DND-41 (cell line): ENCODE measurements around the gene ZNF143.

Experiments
- ATAC-seq: fragments of 200-7000 bp; cut with Tn5 transposase; 3 replicates; pipeline ENCODE4 v1.9.1; 2021; ENCODE audit warnings: low read depth; ENCODE audit not compliant: insufficient read depth
- DNase-seq: peaks from one replicate; pipeline ENCODE4 v3.0.0-alpha.2; 2020
- H2AFZ ChIP-seq: 2 replicates; pipeline ENCODE4 v1.6.0; 2012; ENCODE audit warnings: low read depth, low read length
- H3K27ac ChIP-seq: 2 replicates; pipeline ENCODE4 v1.5.1; 2012; ENCODE audit warnings: low read length, inconsistent platforms
- H3K27me3 ChIP-seq: fragments of 200-600 bp; sonication (generic); 2 replicates; pipeline ENCODE4 v1.6.0; 2012; ENCODE audit warnings: low read length, mild to moderate bottlenecking, inconsistent platforms; ENCODE audit not compliant: insufficient read depth, poor library complexity
- H3K36me3 ChIP-seq: 2 replicates; pipeline ENCODE4 v1.5.1; 2012; ENCODE audit warnings: low read length, inconsistent platforms; ENCODE audit not compliant: insufficient read depth
- H3K4me1 ChIP-seq: 2 replicates; pipeline ENCODE4 v1.5.1; 2012; ENCODE audit warnings: mild to moderate bottlenecking, low read length; ENCODE audit not compliant: insufficient read depth
- H3K4me2 ChIP-seq: 2 replicates; pipeline ENCODE4 v1.6.0; 2012; ENCODE audit warnings: mild to moderate bottlenecking, moderate library complexity, low read length, inconsistent platforms; ENCODE audit not compliant: insufficient read depth
- H3K4me3 ChIP-seq, 2 experiments: fragments of 200-600 bp in 1 of 2; shearing (Covaris generic) in 1 of 2; 2 replicates each; pipeline ENCODE4 v1.5.1; 2012 to 2016; ENCODE audit warnings: inconsistent platforms in 2 of 2, low read length in 2 of 2, mild to moderate bottlenecking in 2 of 2, low read depth in 1 of 2, moderate library complexity in 1 of 2
- H3K79me2 ChIP-seq: 2 replicates; pipeline ENCODE4 v1.6.0; 2012; ENCODE audit warnings: low read length, inconsistent platforms; ENCODE audit not compliant: insufficient read depth
- H3K9ac ChIP-seq: 2 replicates; pipeline ENCODE4 v1.6.0; 2012; ENCODE audit warnings: low read depth, mild to moderate bottlenecking, inconsistent platforms, low read length, moderate library complexity
- H3K9me3 ChIP-seq: 2 replicates; pipeline ENCODE4 v1.5.1; 2012; ENCODE audit warnings: low read length, moderate library complexity, mild to moderate bottlenecking, inconsistent platforms; ENCODE audit not compliant: insufficient read depth, severe bottlenecking
- H4K20me1 ChIP-seq: 2 replicates; pipeline ENCODE4 v1.6.0; 2012; ENCODE audit warnings: low read length; ENCODE audit not compliant: insufficient read depth
- EZH2 ChIP-seq: IDR thresholded peaks from 3 replicates; pipeline ENCODE4 v1.6.1; 2012; ENCODE audit warnings: borderline replicate concordance, low read depth, mild to moderate bottlenecking, moderate library complexity, low read length, inconsistent platforms; ENCODE audit not compliant: severe bottlenecking
- TF ChIP-seq, protein P1 (sequence below): IDR thresholded peaks from 2 replicates; pipeline ENCODE4 v1.5.1; 2012; ENCODE audit warnings: borderline replicate concordance, low read length, moderate library complexity, mild to moderate bottlenecking; ENCODE audit not compliant: poor library complexity, severe bottlenecking; ENCODE audit errors: extremely low read depth

Gene ZNF143

DNA sequence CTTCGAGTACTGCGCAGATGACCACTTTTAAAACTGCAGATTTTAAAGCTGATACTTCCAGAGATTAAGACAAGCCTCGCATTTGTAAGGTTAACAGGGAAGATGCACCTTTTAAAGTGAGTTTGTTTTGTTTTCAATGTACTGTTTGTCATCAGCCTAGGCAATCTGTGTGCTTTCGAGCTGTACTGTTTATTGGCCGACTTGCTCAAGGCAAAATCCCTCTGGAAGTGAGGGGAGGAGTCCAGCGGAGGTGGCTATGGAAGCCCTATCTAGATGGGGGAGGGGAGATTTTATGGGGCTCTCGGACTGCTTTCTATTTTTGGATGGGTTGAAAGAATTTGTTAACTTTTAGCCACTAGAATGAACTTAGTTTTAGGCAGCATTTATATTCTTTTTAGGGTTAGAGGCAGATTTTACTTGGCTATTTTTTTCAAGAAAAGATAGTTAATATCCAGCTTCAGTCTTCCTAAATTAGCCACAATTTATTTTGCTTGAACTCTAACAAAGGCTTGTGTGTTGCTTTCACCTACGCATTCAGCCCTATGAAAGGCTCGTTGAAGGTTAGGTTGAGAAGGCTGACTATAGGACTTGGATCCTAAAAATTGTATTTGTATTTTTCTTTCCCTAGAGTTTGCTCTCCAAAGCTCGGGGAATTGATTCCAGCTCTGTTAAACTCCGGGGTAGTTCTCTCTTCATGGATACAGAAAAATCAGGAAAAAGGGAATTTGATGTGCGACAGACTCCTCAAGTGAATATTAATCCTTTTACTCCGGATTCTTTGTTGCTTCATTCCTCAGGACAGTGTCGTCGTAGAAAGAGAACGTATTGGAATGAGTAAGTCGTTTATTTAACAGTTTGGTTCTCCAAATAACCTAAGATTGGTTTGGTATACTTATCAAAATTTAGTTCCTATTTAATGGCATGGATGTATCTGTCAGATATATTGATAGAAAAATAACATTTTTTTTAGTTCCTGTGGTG, 114.7 kb downstream of the ZNF143 start:
- Histone ChIP-seq H3K79me2 (peaks cover 70% of the 10 kb centered on the region), H2AFZ (no peak overlapping the region)

DNA sequence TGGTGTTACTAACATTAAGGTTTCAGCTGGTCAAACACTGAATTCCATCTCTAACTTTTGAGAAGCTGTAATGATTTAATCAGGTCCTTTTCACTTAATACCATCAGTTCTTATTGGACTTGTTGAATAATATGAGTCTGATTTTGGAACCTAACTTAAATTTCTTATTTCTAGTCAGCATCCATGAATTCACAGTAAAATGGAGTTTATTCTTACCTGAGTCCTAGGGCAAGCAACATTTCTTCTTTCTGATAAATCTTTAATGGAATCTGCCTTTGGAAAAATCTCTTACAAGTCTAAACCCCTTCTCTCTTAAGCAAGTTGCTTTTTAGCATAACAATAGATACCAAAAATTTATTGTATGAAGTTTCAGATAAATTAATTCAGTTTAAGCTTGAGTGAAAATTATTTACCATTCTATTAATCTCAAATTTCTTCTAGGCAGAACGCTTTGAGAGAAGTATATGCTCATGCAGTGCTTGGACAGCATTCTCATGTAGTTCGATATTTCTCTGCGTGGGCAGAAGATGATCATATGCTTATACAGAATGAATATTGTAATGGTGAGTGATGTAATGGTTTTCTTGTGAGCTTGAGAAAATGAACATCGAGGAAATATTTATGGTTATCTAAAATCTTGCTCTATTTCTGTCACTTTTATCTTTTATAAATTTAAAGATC, 116.0 kb downstream of the ZNF143 start:
- Histone ChIP-seq H3K27ac (peak overlapping the region; percentile 15; the same call in 1 of the 2 replicates), H4K20me1 (peaks cover 59% of the 10 kb centered on the region), H3K36me3 (peaks cover 74% of the 10 kb centered on the region), H3K9me3 (no peaks in the 10 kb centered on the region), H3K27me3 (no peaks in the 10 kb centered on the region), H3K4me2 (peak overlapping the region; percentile 77), H2AFZ (no peak overlapping the region), H3K9ac (peak overlapping the region; percentile 92), H3K79me2 (peaks cover 83% of the 10 kb centered on the region), H3K4me1 (peaks cover 56% of the 10 kb centered on the region), H3K4me3 (peak overlapping the region; percentile 41 to 88; a peak in 3 of 4 replicates)
- TF ChIP-seq, protein P1, sequence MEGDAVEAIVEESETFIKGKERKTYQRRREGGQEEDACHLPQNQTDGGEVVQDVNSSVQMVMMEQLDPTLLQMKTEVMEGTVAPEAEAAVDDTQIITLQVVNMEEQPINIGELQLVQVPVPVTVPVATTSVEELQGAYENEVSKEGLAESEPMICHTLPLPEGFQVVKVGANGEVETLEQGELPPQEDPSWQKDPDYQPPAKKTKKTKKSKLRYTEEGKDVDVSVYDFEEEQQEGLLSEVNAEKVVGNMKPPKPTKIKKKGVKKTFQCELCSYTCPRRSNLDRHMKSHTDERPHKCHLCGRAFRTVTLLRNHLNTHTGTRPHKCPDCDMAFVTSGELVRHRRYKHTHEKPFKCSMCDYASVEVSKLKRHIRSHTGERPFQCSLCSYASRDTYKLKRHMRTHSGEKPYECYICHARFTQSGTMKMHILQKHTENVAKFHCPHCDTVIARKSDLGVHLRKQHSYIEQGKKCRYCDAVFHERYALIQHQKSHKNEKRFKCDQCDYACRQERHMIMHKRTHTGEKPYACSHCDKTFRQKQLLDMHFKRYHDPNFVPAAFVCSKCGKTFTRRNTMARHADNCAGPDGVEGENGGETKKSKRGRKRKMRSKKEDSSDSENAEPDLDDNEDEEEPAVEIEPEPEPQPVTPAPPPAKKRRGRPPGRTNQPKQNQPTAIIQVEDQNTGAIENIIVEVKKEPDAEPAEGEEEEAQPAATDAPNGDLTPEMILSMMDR, result no peak
- no peak for TF ChIP-seq EZH2
- DNase-seq, result no peak
- no peak for ATAC-seq

More for the DNA sequence above, 114.7 kb downstream of the ZNF143 start:
- Histone ChIP-seq H3K27ac (peak overlapping the region; percentile 91), H3K9me3 (no peaks in the 10 kb centered on the region), H3K36me3 (peaks cover 61% of the 10 kb centered on the region), H3K4me3 (peak overlapping the region; percentile 41 to 88), H4K20me1 (peaks cover 52% of the 10 kb centered on the region), H3K4me2 (peak overlapping the region; percentile 77), H3K4me1 (peaks cover 50% of the 10 kb centered on the region), H3K9ac (peak overlapping the region; percentile 92), H3K27me3 (no peaks in the 10 kb centered on the region)
- ATAC-seq (no peak), DNase-seq (peak; percentile 33)
- TF ChIP-seq, protein P1, result no peak
- TF ChIP-seq EZH2, result no peak

DNA sequence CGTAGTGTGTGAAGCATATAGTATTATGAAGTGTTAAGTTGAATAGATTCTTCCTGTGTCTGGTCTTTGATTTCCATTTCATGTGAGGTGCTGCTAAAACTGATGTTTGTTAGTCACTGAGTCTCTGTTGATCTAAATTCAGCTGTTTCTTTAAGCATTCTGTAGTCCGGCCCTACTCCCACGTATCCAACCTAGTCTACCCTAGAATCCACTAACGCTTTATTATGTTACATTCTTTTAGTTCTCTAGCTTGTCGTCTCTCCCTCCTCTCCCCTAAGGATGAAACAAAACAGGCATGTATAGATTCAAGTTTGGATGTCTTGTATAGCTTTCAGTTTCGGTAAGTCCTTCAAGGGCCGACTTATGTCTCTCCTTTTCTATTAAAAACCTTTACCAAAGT, 116.7 kb downstream of the ZNF143 start:
- peak overlapping the region; percentile 2; the same call in 1 of the 2 replicates for H3K27ac ChIP-seq
- peaks cover 90% of the 10 kb centered on the region for H3K79me2 ChIP-seq
- peaks cover 49% of the 10 kb centered on the region for H3K4me1 ChIP-seq
- TF ChIP-seq, protein P1, result no peak
- no peak for TF ChIP-seq EZH2
- peak overlapping the region in 1 of 2 experiments; percentile 88; a peak in 2 of 4 replicates for H3K4me3 ChIP-seq
- H4K20me1 ChIP-seq, result peaks cover 61% of the 10 kb centered on the region
- H3K9ac ChIP-seq, result peak overlapping the region; percentile 92
- no peaks in the 10 kb centered on the region for H3K9me3 ChIP-seq
- H3K27me3 ChIP-seq, result no peaks in the 10 kb centered on the region
- no peak for DNase-seq
- ATAC-seq, result no peak
- H3K36me3 ChIP-seq, result peaks cover 81% of the 10 kb centered on the region
- H2AFZ ChIP-seq, result no peak overlapping the region
- H3K4me2 ChIP-seq, result peak overlapping the region; percentile 77
